Stimulated activated naive CD8-positive, alpha-beta T cell treated with anti-CD3 and anti-CD28 coated beads, Interleukin-15, amount 100 ng/mL, for 72 hours (primary cell): ENCODE measurements around the gene SLC32A1.
A peak's percentile ranks its signal among the peaks of the same experiment; 100 is the strongest.

Experiments
- ATAC-seq: fragments of 150-1000 bp; cut with Tn5 transposase; 2 replicates; pipeline ENCODE4 v1.10.0; 2021; ENCODE audit warnings: mild to moderate bottlenecking, moderate library complexity
- DNase-seq, 2 donors: peaks; one replicate each; pipeline ENCODE4 v3.0.0; 2021 to 2022
- H3K27ac Mint-ChIP-seq, 2 donors: one replicate each; pipeline ENCODE4 v1.8.0; 2022; ENCODE audit warnings: mild to moderate bottlenecking in 2 of 2, mixed read lengths in 2 of 2, moderate library complexity in 2 of 2
- H3K27me3 Mint-ChIP-seq: one replicate; pipeline ENCODE4 v1.8.0; 2022; ENCODE audit warnings: mixed read lengths
- H3K4me1 Mint-ChIP-seq: one replicate; pipeline ENCODE4 v1.8.0; 2022; ENCODE audit warnings: mild to moderate bottlenecking, mixed read lengths
- H3K4me3 Mint-ChIP-seq, 2 donors: one replicate each; pipeline ENCODE4 v1.8.0; 2022; ENCODE audit warnings: mild to moderate bottlenecking in 2 of 2, mixed read lengths in 2 of 2, moderate library complexity in 1 of 2
- H3K9me3 Mint-ChIP-seq, 2 donors: one replicate each; pipeline ENCODE4 v1.8.0; 2022; ENCODE audit warnings: mixed read lengths in 2 of 2

The SLC32A1 gene

GRCh38 chr20:38714308-38714707 is 10.0 kb upstream of the SLC32A1 start:
- H3K27ac Mint-ChIP-seq: no peak overlapping the region
- ATAC-seq (no peak), DNase-seq (no peak)
- peaks cover 78% of the 10 kb centered on the region for H3K27me3 Mint-ChIP-seq
- H3K4me3 Mint-ChIP-seq: no peak overlapping the region
- no peaks in the 10 kb centered on the region for H3K4me1 Mint-ChIP-seq
- no peaks in the 10 kb centered on the region for H3K9me3 Mint-ChIP-seq

- DNase-seq: no peak
- no peak for ATAC-seq
- Mint-ChIP-seq H3K27ac (no peak overlapping the region), H3K27me3 (peaks cover 84% of the 10 kb centered on the region), H3K4me3 (no peak overlapping the region), H3K9me3 (no peaks in the 10 kb centered on the region), H3K4me1 (no peaks in the 10 kb centered on the region)
Observed at GRCh38 chr20:38715646-38716045, 8.6 kb upstream of the SLC32A1 start.

GRCh38 chr20:38722683-38723016 is 1.6 kb upstream of the SLC32A1 start:
- H3K27ac Mint-ChIP-seq: no peak overlapping the region
- H3K9me3 Mint-ChIP-seq: no peaks in the 10 kb centered on the region
- peaks cover 100% of the 10 kb centered on the region for H3K27me3 Mint-ChIP-seq
- H3K4me1 Mint-ChIP-seq: peaks cover 50% of the 10 kb centered on the region
- no peak for DNase-seq
- ATAC-seq: no peak
- no peak overlapping the region for H3K4me3 Mint-ChIP-seq

- H3K4me1 Mint-ChIP-seq: peaks cover 56% of the 10 kb centered on the region
- peak overlapping the region in 1 of 2 donors; percentile 24 for H3K27ac Mint-ChIP-seq
Observed at GRCh38 chr20:38723017-38723847, 1.1 kb upstream of the SLC32A1 start.

GRCh38 chr20:38724626-38725147 is 401 bp downstream of the SLC32A1 start:
- no peak for ATAC-seq

More at GRCh38 chr20:38723017-38723847, 1.1 kb upstream of the SLC32A1 start:
- Mint-ChIP-seq H3K4me3 (peak overlapping the region; percentile 62 to 64), H3K9me3 (no peaks in the 10 kb centered on the region), H3K27me3 (peaks cover 100% of the 10 kb centered on the region)
- DNase-seq: peak; percentile 20 to 21
- ATAC-seq: no peak

GRCh38 chr20:38725148-38725901 is 1.0 kb downstream of the SLC32A1 start:
- Mint-ChIP-seq H3K4me1 (peaks cover 75% of the 10 kb centered on the region), H3K27me3 (peaks cover 100% of the 10 kb centered on the region), H3K4me3 (peak overlapping the region; percentile 31 to 70), H3K9me3 (no peaks in the 10 kb centered on the region), H3K27ac (no peak overlapping the region)
- ATAC-seq: peak; percentile 7
- DNase-seq: no peak

More at GRCh38 chr20:38724626-38725147, 401 bp downstream of the SLC32A1 start:
- no peaks in the 10 kb centered on the region for H3K9me3 Mint-ChIP-seq
- H3K4me1 Mint-ChIP-seq: peaks cover 69% of the 10 kb centered on the region
- peaks cover 100% of the 10 kb centered on the region for H3K27me3 Mint-ChIP-seq
- peak overlapping the region in 1 of 2 donors; percentile 41 for H3K27ac Mint-ChIP-seq
- peak overlapping the region; percentile 47 to 70 for H3K4me3 Mint-ChIP-seq
- no peak for DNase-seq

GRCh38 chr20:38725931-38726803 is 1.9 kb downstream of the SLC32A1 start:
- peak overlapping the region; percentile 1 to 70 for H3K4me3 Mint-ChIP-seq
- H3K9me3 Mint-ChIP-seq: no peaks in the 10 kb centered on the region
- H3K4me1 Mint-ChIP-seq: peaks cover 83% of the 10 kb centered on the region
- peak; percentile 53 to 67 for DNase-seq
- ATAC-seq: peak; percentile 67
- H3K27me3 Mint-ChIP-seq: peaks cover 100% of the 10 kb centered on the region
- H3K27ac Mint-ChIP-seq: no peak overlapping the region

GRCh38 chr20:38726804-38727606 is 2.7 kb downstream of the SLC32A1 start:
- Mint-ChIP-seq H3K9me3 (no peaks in the 10 kb centered on the region), H3K4me1 (peaks cover 90% of the 10 kb centered on the region), H3K27ac (peak overlapping the region in 1 of 2 donors; percentile 51), H3K4me3 (peak overlapping the region; percentile 56), H3K27me3 (peaks cover 100% of the 10 kb centered on the region)
- ATAC-seq (peak; percentile 65), DNase-seq (peak; percentile 84 to 86)

- peaks cover 84% of the 10 kb centered on the region for H3K4me1 Mint-ChIP-seq
- ATAC-seq (peak; percentile 11), DNase-seq (peak in 1 of 2 donors; percentile 27)
- H3K4me3 Mint-ChIP-seq: peak overlapping the region; percentile 65 to 73
- no peak overlapping the region for H3K27ac Mint-ChIP-seq
- no peaks in the 10 kb centered on the region for H3K9me3 Mint-ChIP-seq
- H3K27me3 Mint-ChIP-seq: peaks cover 100% of the 10 kb centered on the region
Observed at GRCh38 chr20:38727607-38728190, 3.4 kb downstream of the SLC32A1 start.

GRCh38 chr20:38728191-38728781 is 4.0 kb downstream of the SLC32A1 start:
- Mint-ChIP-seq H3K27me3 (peaks cover 100% of the 10 kb centered on the region), H3K4me1 (peaks cover 78% of the 10 kb centered on the region), H3K4me3 (peak overlapping the region; percentile 65 to 73), H3K9me3 (no peaks in the 10 kb centered on the region), H3K27ac (no peak overlapping the region)
- DNase-seq (peak in 1 of 2 donors; percentile 17), ATAC-seq (no peak)

- H3K9me3 Mint-ChIP-seq: no peaks in the 10 kb centered on the region
- H3K4me1 Mint-ChIP-seq: peaks cover 74% of the 10 kb centered on the region
- peak overlapping the region; percentile 66 to 79 for H3K4me3 Mint-ChIP-seq
- DNase-seq (peak; percentile 10 to 30), ATAC-seq (no peak)
- H3K27ac Mint-ChIP-seq: no peak overlapping the region
- H3K27me3 Mint-ChIP-seq: peaks cover 100% of the 10 kb centered on the region
Observed at GRCh38 chr20:38728911-38729642, 4.8 kb downstream of the SLC32A1 start.

GRCh38 chr20:38729767-38730166 is 5.5 kb downstream of the SLC32A1 start:
- H3K4me3 Mint-ChIP-seq: peak overlapping the region; percentile 45 to 78
- peaks cover 68% of the 10 kb centered on the region for H3K4me1 Mint-ChIP-seq
- no peaks in the 10 kb centered on the region for H3K9me3 Mint-ChIP-seq
- ATAC-seq (no peak), DNase-seq (no peak)
- H3K27ac Mint-ChIP-seq: no peak overlapping the region
- H3K27me3 Mint-ChIP-seq: peaks cover 100% of the 10 kb centered on the region
